B cell (primary cell): ENCODE results near the gene ZDHHC18. TPM values are rescaled to one million over a fixed set of nuclear protein-coding genes. Genes with fewer than 3 reads are reported as not detected.
A peak's percentile ranks its signal among the peaks of the same experiment; 100 is the strongest.

Experiments used
- ATAC-seq: fragments of 200-7000 bp; cut with Tn5 transposase; one replicate; pipeline ENCODE4 v1.10.0; 2021; ENCODE audit warnings: low read depth, mild to moderate bottlenecking, moderate number of reproducible peaks, moderate library complexity
- CTCF ChIA-PET: fragments of 350-600 bp; sonication (Branson Sonifier 250); formaldehyde crosslinking; loops from one replicate; lab custom pipeline; 2021; ENCODE audit warnings: antibody characterized with exemption, inconsistent platforms; lab: Charles Lee
- POLR2A ChIA-PET: fragments of 350-600 bp; sonication (Branson Sonifier 250); formaldehyde crosslinking; loops from one replicate; lab custom pipeline; 2021; ENCODE audit warnings: antibody characterized with exemption; lab: Charles Lee
- DNase-seq: peaks from one replicate; pipeline ENCODE4 v3.0.0; 2013
- H2AFZ ChIP-seq: 2 replicates; pipeline ENCODE4 v1.6.1; 2012; ENCODE audit warnings: mild to moderate bottlenecking, low read depth, low read length; ENCODE audit not compliant: insufficient read depth, poor library complexity, severe bottlenecking
- H3K27ac ChIP-seq, 2 donors: 1 replicate in 1 of 2; 2 replicates in 1 of 2; pipeline ENCODE4 v1.5.1; 2012 to 2013; ENCODE audit warnings: low read length in 2 of 2, mild to moderate bottlenecking in 2 of 2, moderate library complexity in 1 of 2
- H3K27me3 ChIP-seq, 4 experiments: fragments of 200-600 bp in 1 of 4; sonication (generic) in 1 of 4; replicated peaks in 1 of 4; 1 replicate in 2 of 4; 2 replicates in 2 of 4; pipeline versions ENCODE4 v1.6.1 to v1.7.0; 2013 to 2016; ENCODE audit warnings: low read length in 3 of 4, mild to moderate bottlenecking in 2 of 4, mixed read lengths in 1 of 4, moderate library complexity in 1 of 4; ENCODE audit not compliant: insufficient read depth in 4 of 4, control insufficient read depth in 3 of 4; ENCODE audit errors: control extremely low read depth in 1 of 4
- H3K36me3 ChIP-seq, 2 experiments: replicated peaks in 1 of 2; 1 replicate in 1 of 2; 2 replicates in 1 of 2; pipeline versions ENCODE4 v1.6.1 to v1.7.1; 2013; ENCODE audit warnings: low read length in 1 of 2; ENCODE audit not compliant: insufficient read depth in 2 of 2, control insufficient read depth in 1 of 2; ENCODE audit errors: control extremely low read depth in 1 of 2, extremely low read depth in 1 of 2
- H3K4me1 ChIP-seq, 2 donors: fragments of 200-600 bp in 1 of 2; sonication (generic) in 1 of 2; 1 replicate in 1 of 2; 2 replicates in 1 of 2; pipeline versions ENCODE4 v1.5.1 to v1.6.1; 2013 to 2017; ENCODE audit warnings: low read length in 2 of 2; ENCODE audit not compliant: control insufficient read depth in 2 of 2, insufficient read depth in 2 of 2
- H3K4me2 ChIP-seq: replicated peaks from 2 replicates; pipeline ENCODE3; 2012; ENCODE audit warnings: mild to moderate bottlenecking, low read depth, low read length; ENCODE audit not compliant: poor library complexity, severe bottlenecking
- H3K4me3 ChIP-seq, 5 experiments: fragments of 200-600 bp in 1 of 5; sonication (generic) in 1 of 5; 1 replicate in 3 of 5; 2 replicates in 2 of 5; pipeline versions ENCODE4 v1.5.1 to v1.7.0; 2011 to 2016; ENCODE audit warnings: low read length in 4 of 5, mild to moderate bottlenecking in 4 of 5, low read depth in 2 of 5, control low read depth in 1 of 5, moderate library complexity in 1 of 5; ENCODE audit not compliant: insufficient read depth in 1 of 5; ENCODE audit errors: control extremely low read depth in 1 of 5, extremely low read depth in 1 of 5
- H3K79me2 ChIP-seq: fragments of 200-600 bp; sonication (generic); one replicate; pipeline ENCODE4 v1.6.0; 2016; ENCODE audit warnings: low read length; ENCODE audit not compliant: control insufficient read depth, insufficient read depth
- H3K9ac ChIP-seq: fragments of 200-600 bp; sonication (generic); 2 replicates; pipeline ENCODE4 v1.6.1; 2017; ENCODE audit warnings: mild to moderate bottlenecking, low read length, moderate library complexity
- H3K9me3 ChIP-seq, 3 donors: one replicate each; pipeline versions ENCODE4 v1.6.1 to v1.7.1; 2013; ENCODE audit warnings: low read length in 2 of 3; ENCODE audit not compliant: control insufficient read depth in 2 of 3, insufficient read depth in 1 of 3; ENCODE audit errors: control extremely low read depth in 1 of 3
- H4K20me1 ChIP-seq: 2 replicates; pipeline ENCODE4 v1.6.0; 2012; ENCODE audit warnings: mild to moderate bottlenecking, low read length; ENCODE audit not compliant: insufficient read depth, control insufficient read depth, poor library complexity, severe bottlenecking
- H3K27ac Mint-ChIP-seq: one replicate; pipeline ENCODE4 v1.8.0; 2021; ENCODE audit warnings: mixed read lengths
- H3K27me3 Mint-ChIP-seq: one replicate; pipeline ENCODE4 v1.8.0; 2021; ENCODE audit warnings: mixed read lengths
- H3K4me1 Mint-ChIP-seq: one replicate; pipeline ENCODE4 v1.8.0; 2021; ENCODE audit warnings: mixed read lengths
- H3K4me3 Mint-ChIP-seq: one replicate; pipeline ENCODE4 v1.8.0; 2021; ENCODE audit warnings: mixed read lengths
- H3K9me3 Mint-ChIP-seq: one replicate; pipeline ENCODE4 v1.8.0; 2022; ENCODE audit warnings: mixed read lengths; ENCODE audit not compliant: insufficient read depth
- EZH2 ChIP-seq: IDR thresholded peaks from 2 replicates; pipeline ENCODE4 v1.6.1; 2012; ENCODE audit warnings: borderline replicate concordance, low read depth, mild to moderate bottlenecking, moderate library complexity, low read length; ENCODE audit not compliant: insufficient read depth, poor library complexity, severe bottlenecking
- WGBS: methylation state at CpG from one replicate; pipeline ENCODE4 v1.1.5; 2013; ENCODE audit warnings: missing lambda C conversion rate; ENCODE audit not compliant: insufficient coverage; 5-methylcytosine and 5-hydroxymethylcytosine counted together
- intact Hi-C: fragments of 100-400 bp; cut with micrococcal nuclease; formaldehyde crosslinking; loops from one replicate; pipeline ENCODE4 v1.10.0; 2022
- polyA plus RNA-seq: library from polyadenylated mRNA; depleted of rRNA; stranded (reverse); fragments of >200 nt; gene quantifications from 2 replicates; pipeline ENCODE4 v1.2.3, GENCODE V29; 2012
- total RNA-seq, 2 donors: library from RNA; stranded (reverse); fragments of 120-200 nt in 1 of 2; gene quantifications; 1 replicate in 1 of 2; 2 replicates in 1 of 2; pipeline versions ENCODE4 v1.2.3 to v1.2.4, GENCODE V29; 2013 to 2022
- TF ChIP-seq, protein P1 (sequence below): fragments of 200-600 bp; IDR thresholded peaks from one replicate; pipeline ENCODE4 v1.8.0; 2022; ENCODE audit warnings: antibody characterized with exemption, mild to moderate bottlenecking

The ZDHHC18 gene
- total and polyA plus RNA-seq, 2 donors (not counting 1 experiment from before 2014, with no cell fraction given) = 25.8 to 30.8 TPM

DNA sequence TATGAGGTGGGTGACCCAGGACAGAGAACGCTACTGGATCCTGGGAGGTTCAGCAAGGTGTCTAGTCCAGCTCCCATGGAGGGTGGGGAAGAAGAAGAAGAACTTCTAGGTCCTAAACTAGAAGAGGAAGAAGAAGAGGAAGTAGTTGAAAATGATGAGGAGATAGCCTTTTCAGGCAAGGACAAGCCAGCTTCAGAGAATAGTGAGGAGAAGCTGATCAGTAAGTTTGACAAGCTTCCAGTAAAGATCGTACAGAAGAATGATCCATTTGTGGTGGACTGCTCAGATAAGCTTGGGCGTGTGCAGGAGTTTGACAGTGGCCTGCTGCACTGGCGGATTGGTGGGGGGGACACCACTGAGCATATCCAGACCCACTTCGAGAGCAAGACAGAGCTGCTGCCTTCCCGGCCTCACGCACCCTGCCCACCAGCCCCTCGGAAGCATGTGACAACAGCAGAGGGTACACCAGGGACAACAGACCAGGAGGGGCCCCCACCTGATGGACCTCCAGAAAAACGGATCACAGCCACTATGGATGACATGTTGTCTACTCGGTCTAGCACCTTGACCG, 47.3 kb upstream of the ZDHHC18 start:
- Histone ChIP-seq H4K20me1 (peaks cover 9% of the 10 kb centered on the region), H3K9ac (no peak overlapping the region), H3K27ac (peak overlapping the region in 1 of 2 donors; percentile 6), H2AFZ (no peak overlapping the region), H3K4me2 (no peak overlapping the region), H3K4me3 (no peak overlapping the region), H3K36me3 (peaks cover 3 to 68% of the 10 kb centered on the region in 2 experiments), H3K9me3 (no peaks in the 10 kb centered on the region), H3K79me2 (peaks cover 9% of the 10 kb centered on the region), H3K4me1 (peaks cover 0 to 10% of the 10 kb centered on the region in 2 donors), H3K27me3 (no peaks in the 10 kb centered on the region)
- DNase-seq = no peak
- Mint-ChIP-seq H3K27me3 (no peaks in the 10 kb centered on the region), H3K4me1 (peaks cover 12% of the 10 kb centered on the region), H3K27ac (no peak overlapping the region), H3K4me3 (no peak overlapping the region), H3K9me3 (no peaks in the 10 kb centered on the region)
- TF ChIP-seq EZH2 = no peak
- TF ChIP-seq, protein P1, sequence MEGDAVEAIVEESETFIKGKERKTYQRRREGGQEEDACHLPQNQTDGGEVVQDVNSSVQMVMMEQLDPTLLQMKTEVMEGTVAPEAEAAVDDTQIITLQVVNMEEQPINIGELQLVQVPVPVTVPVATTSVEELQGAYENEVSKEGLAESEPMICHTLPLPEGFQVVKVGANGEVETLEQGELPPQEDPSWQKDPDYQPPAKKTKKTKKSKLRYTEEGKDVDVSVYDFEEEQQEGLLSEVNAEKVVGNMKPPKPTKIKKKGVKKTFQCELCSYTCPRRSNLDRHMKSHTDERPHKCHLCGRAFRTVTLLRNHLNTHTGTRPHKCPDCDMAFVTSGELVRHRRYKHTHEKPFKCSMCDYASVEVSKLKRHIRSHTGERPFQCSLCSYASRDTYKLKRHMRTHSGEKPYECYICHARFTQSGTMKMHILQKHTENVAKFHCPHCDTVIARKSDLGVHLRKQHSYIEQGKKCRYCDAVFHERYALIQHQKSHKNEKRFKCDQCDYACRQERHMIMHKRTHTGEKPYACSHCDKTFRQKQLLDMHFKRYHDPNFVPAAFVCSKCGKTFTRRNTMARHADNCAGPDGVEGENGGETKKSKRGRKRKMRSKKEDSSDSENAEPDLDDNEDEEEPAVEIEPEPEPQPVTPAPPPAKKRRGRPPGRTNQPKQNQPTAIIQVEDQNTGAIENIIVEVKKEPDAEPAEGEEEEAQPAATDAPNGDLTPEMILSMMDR = no peak
- ATAC-seq = no peak
- 94% methylated on average over 11 of the region's 11 CpGs for WGBS
- POLR2A ChIA-PET = interaction anchor here (0.9 kb wide), 1 partner anchor 9 kb away, joined by 3 read pairs; the partner anchor contains the start of gene PIGV
- CTCF ChIA-PET = interaction anchor here (0.6 to 4.1 kb wide), 6 partner anchors 11 to 241 kb away, joined by 3 to 38 read pairs (median 4); no protein-coding TSS in a partner anchor
- intact Hi-C loops = no loop called here

- intact Hi-C loops = no loop called here
- peaks cover 8 to 16% of the 10 kb centered on the region in 2 donors for H3K4me1 ChIP-seq
- no peaks in the 10 kb centered on the region for H3K9me3 ChIP-seq
- no peak overlapping the region for H3K4me3 ChIP-seq
- peaks cover 9% of the 10 kb centered on the region for H4K20me1 ChIP-seq
- Mint-ChIP-seq H3K9me3 (no peaks in the 10 kb centered on the region), H3K4me1 (peaks cover 22% of the 10 kb centered on the region), H3K4me3 (no peak overlapping the region), H3K27ac (no peak overlapping the region), H3K27me3 (no peaks in the 10 kb centered on the region)
- no peaks in the 10 kb centered on the region for H3K27me3 ChIP-seq
- ChIA-PET CTCF (interaction anchor here (1.2 to 1.3 kb wide), 2 partner anchors 178 to 181 kb away, joined by 4 to 8 read pairs; no protein-coding TSS in a partner anchor), POLR2A (interaction anchor here (0.7 kb wide), 2 partner anchors 32 to 80 kb away, joined by 3 to 4 read pairs; no protein-coding TSS in a partner anchor)
- H3K4me2 ChIP-seq = no peak overlapping the region
- H3K9ac ChIP-seq = no peak overlapping the region
- no peak overlapping the region for H2AFZ ChIP-seq
- 95% methylated on average over 17 of the region's 21 CpGs for WGBS
- TF ChIP-seq, protein P1 = no peak
- TF ChIP-seq EZH2 = no peak
- peaks cover 4% of the 10 kb centered on the region for H3K79me2 ChIP-seq
- ATAC-seq (no peak), DNase-seq (no peak)
- H3K36me3 ChIP-seq = peaks cover 3 to 56% of the 10 kb centered on the region in 2 experiments
- H3K27ac ChIP-seq = no peak overlapping the region
Measured at GRCh38 chr1:26780344-26780957, 46.0 kb upstream of the ZDHHC18 start.
